ENCODE measurements around the gene ZMYM3.

Gene ZMYM3

GRCh38 chrX:71215338-71215912 lies 38.5 kb downstream of the ZMYM3 start:
- no peak for ATAC-seq
- TF ChIP-seq PPARA (CRISPR knock-in tag; IDR thresholded peaks at IDR 0.05; ENCODE audit: borderline replicate concordance) (no peak), TCF4 (CRISPR knock-in tag; IDR thresholded peaks at IDR 0.05; ENCODE audit: borderline replicate concordance) (no peak), SNAI2 (CRISPR knock-in tag; IDR thresholded peaks at IDR 0.05) (no peak), ZNF8 (CRISPR knock-in tag; IDR thresholded peaks at IDR 0.05) (no peak), RARB (CRISPR knock-in tag; IDR thresholded peaks at IDR 0.05) (no peak), GLIS3 (CRISPR knock-in tag; IDR thresholded peaks at IDR 0.05) (no peak), ZNF70 (CRISPR knock-in tag; IDR thresholded peaks at IDR 0.05) (no peak), TSHZ2 (CRISPR knock-in tag; IDR thresholded peaks at IDR 0.05) (no peak), ZNF565 (CRISPR knock-in tag; conservative IDR thresholded peaks at IDR 0.05; ENCODE audit: low read depth) (no peak), ISL1 (CRISPR knock-in tag; IDR thresholded peaks at IDR 0.05) (no peak), BACH2 (CRISPR knock-in tag; IDR thresholded peaks at IDR 0.05; ENCODE audit: borderline replicate concordance) (no peak), CREB5 (CRISPR knock-in tag; IDR thresholded peaks at IDR 0.05; ENCODE audit: low read depth) (no peak), ZC3H10 (CRISPR knock-in tag; IDR thresholded peaks at IDR 0.05) (no peak), OSR1 (CRISPR knock-in tag; IDR thresholded peaks at IDR 0.05) (no peak), PATZ1 (CRISPR knock-in tag; IDR thresholded peaks at IDR 0.05; ENCODE audit: borderline replicate concordance) (no peak), ESRRG (CRISPR knock-in tag; IDR thresholded peaks at IDR 0.05) (no peak)

GRCh38 chrX:71214604-71215337 lies 39.2 kb downstream of the ZMYM3 start:
- ATAC-seq, result no peak
- TF ChIP-seq CSRNP3 (CRISPR knock-in tag; IDR thresholded peaks at IDR 0.05), result no peak
- no peak for TF ChIP-seq PPARA (CRISPR knock-in tag; IDR thresholded peaks at IDR 0.05; ENCODE audit: borderline replicate concordance)
- TF ChIP-seq ESRRG (CRISPR knock-in tag; IDR thresholded peaks at IDR 0.05), result no peak
- no peak for TF ChIP-seq ARNTL (CRISPR knock-in tag; IDR thresholded peaks at IDR 0.05; ENCODE audit: borderline replicate concordance, low read depth)
- TF ChIP-seq TCF4 (CRISPR knock-in tag; IDR thresholded peaks at IDR 0.05; ENCODE audit: borderline replicate concordance), result no peak
- no peak for TF ChIP-seq TOX (CRISPR knock-in tag; IDR thresholded peaks at IDR 0.05; ENCODE audit: borderline replicate concordance)
- TF ChIP-seq RARB (CRISPR knock-in tag; IDR thresholded peaks at IDR 0.05), result no peak
- TF ChIP-seq ZFP3 (CRISPR knock-in tag; IDR thresholded peaks at IDR 0.05), result no peak
- TF ChIP-seq ZNF565 (CRISPR knock-in tag; conservative IDR thresholded peaks at IDR 0.05; ENCODE audit: low read depth), result no peak
- no peak for TF ChIP-seq ZNF8 (CRISPR knock-in tag; IDR thresholded peaks at IDR 0.05)
- TF ChIP-seq ZC3H10 (CRISPR knock-in tag; IDR thresholded peaks at IDR 0.05), result no peak
- no peak for TF ChIP-seq ISL1 (CRISPR knock-in tag; IDR thresholded peaks at IDR 0.05)
- TF ChIP-seq BACH2 (CRISPR knock-in tag; IDR thresholded peaks at IDR 0.05; ENCODE audit: borderline replicate concordance), result no peak
- no peak for TF ChIP-seq OSR1 (CRISPR knock-in tag; IDR thresholded peaks at IDR 0.05)
- no peak for TF ChIP-seq ZFP30 (CRISPR knock-in tag; IDR thresholded peaks at IDR 0.05)
- TF ChIP-seq ZNF70 (CRISPR knock-in tag; IDR thresholded peaks at IDR 0.05), result no peak

GRCh38 chrX:71214152-71214551 lies 39.8 kb downstream of the ZMYM3 start:
- ATAC-seq, result no peak
- no peak for TF ChIP-seq CSDC2 (CRISPR knock-in tag; IDR thresholded peaks at IDR 0.05)

All from SK-N-SH treated with all-trans-retinoic acid at 6 μM for 48 hours (cell line).